Measurements from ENCODE around the gene FAM216B.

DNA sequence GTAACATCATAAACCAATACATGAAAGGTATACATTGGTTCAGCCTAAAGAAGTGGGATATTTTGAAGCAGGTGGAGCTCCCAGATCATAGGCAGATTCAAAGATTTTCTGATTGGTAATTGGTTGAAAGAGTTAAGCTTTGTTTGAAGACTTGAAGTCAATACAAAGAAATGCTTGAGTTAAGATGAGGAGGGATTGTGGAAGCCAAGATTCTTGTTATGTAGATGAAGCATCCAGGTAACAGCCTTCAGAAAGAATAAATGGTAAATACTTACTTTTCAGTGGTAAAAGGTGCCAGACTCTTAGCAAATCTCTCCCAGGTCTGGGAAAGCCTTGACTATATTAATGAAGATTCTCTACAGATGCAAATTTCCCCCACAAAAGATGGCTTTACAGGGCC, 49.3 kb upstream of the FAM216B start:
- TF ChIP-seq, protein P1, sequence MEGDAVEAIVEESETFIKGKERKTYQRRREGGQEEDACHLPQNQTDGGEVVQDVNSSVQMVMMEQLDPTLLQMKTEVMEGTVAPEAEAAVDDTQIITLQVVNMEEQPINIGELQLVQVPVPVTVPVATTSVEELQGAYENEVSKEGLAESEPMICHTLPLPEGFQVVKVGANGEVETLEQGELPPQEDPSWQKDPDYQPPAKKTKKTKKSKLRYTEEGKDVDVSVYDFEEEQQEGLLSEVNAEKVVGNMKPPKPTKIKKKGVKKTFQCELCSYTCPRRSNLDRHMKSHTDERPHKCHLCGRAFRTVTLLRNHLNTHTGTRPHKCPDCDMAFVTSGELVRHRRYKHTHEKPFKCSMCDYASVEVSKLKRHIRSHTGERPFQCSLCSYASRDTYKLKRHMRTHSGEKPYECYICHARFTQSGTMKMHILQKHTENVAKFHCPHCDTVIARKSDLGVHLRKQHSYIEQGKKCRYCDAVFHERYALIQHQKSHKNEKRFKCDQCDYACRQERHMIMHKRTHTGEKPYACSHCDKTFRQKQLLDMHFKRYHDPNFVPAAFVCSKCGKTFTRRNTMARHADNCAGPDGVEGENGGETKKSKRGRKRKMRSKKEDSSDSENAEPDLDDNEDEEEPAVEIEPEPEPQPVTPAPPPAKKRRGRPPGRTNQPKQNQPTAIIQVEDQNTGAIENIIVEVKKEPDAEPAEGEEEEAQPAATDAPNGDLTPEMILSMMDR (conservative IDR thresholded peaks at IDR 0.05) = no peak
- TF ChIP-seq ZFX (IDR thresholded peaks at IDR 0.05) = no peak
